ENCODE data around the gene CCNL2.
A peak's percentile ranks its signal among the peaks of the same experiment; 100 is the strongest.
"Not testable (repeated sequence)": the region's sequence is repeated elsewhere in the genome, so short reads cannot be mapped to it uniquely, and the experiment has no call there.

The CCNL2 gene

GRCh38 chr1:1434824-1435105, 35.6 kb upstream of the CCNL2 start:
- Mint-ChIP-seq H3K9me3 (no peaks in the 10 kb centered on the region), H3K4me3 (peak overlapping the region; percentile 62), H3K27ac (no peak overlapping the region), H3K4me1 (peaks cover 20% of the 10 kb centered on the region), H3K27me3 (peaks cover 80% of the 10 kb centered on the region), H3K36me3 (no peaks in the 10 kb centered on the region)
- no peak for ATAC-seq

GRCh38 chr1:1434131-1434823, 35.1 kb upstream of the CCNL2 start:
- H3K9me3 Mint-ChIP-seq, result no peaks in the 10 kb centered on the region
- no peak overlapping the region for H3K4me3 Mint-ChIP-seq
- no peak for ATAC-seq
- peaks cover 20% of the 10 kb centered on the region for H3K4me1 Mint-ChIP-seq
- no peak overlapping the region for H3K27ac Mint-ChIP-seq
- peaks cover 85% of the 10 kb centered on the region for H3K27me3 Mint-ChIP-seq
- no peaks in the 10 kb centered on the region for H3K36me3 Mint-ChIP-seq

GRCh38 chr1:1433804-1434130, 34.6 kb upstream of the CCNL2 start:
- Mint-ChIP-seq H3K27ac (no peak overlapping the region), H3K27me3 (peaks cover 85% of the 10 kb centered on the region), H3K9me3 (no peaks in the 10 kb centered on the region), H3K4me1 (peaks cover 20% of the 10 kb centered on the region), H3K36me3 (no peaks in the 10 kb centered on the region), H3K4me3 (no peak overlapping the region)
- ATAC-seq, result peak; percentile 1

- peak; percentile 4 for ATAC-seq
- H3K27ac Mint-ChIP-seq, result no peak overlapping the region
- H3K9me3 Mint-ChIP-seq, result no peaks in the 10 kb centered on the region
- peaks cover 85% of the 10 kb centered on the region for H3K27me3 Mint-ChIP-seq
- H3K4me3 Mint-ChIP-seq, result no peak overlapping the region
- H3K4me1 Mint-ChIP-seq, result peaks cover 20% of the 10 kb centered on the region
- no peaks in the 10 kb centered on the region for H3K36me3 Mint-ChIP-seq
Measured at GRCh38 chr1:1432951-1433803, 34.0 kb upstream of the CCNL2 start.

DNA sequence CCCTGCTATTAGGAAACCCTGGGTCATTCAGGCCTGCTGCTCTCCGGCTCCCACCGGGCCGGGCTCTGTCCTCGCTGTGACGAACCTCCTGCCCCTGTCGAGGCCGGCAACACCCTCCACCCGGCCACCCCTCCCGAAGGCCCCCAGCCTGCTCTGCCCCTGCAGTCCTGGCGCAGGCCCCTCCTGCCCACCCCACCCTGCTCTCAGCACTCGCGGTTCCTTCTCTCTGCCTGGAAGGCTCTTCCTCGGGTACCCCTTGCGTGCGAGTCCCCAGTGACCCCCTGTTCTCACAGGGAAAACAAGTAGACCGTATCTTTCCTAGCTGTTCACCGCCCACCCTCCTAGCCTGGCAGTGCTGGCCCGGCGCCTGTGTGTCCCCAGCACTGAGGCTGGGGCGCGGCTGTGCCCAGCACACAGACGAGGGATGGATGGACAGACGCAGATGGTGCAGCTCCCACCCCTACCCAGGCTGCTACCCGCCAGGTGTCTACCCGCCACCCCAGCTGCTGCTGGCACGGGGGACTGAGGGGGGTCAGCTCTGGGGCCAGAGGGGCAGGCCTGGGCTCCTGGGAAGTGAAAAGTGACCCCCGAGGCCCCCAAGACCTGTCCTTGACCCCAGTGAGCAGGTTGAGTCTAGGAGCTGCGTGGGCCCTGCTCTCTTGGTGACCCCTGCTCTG, 33.3 kb upstream of the CCNL2 start:
- ATAC-seq, result no peak
- Mint-ChIP-seq H3K36me3 (no peaks in the 10 kb centered on the region), H3K4me3 (no peak overlapping the region), H3K9me3 (no peaks in the 10 kb centered on the region), H3K27ac (no peak overlapping the region), H3K27me3 (peaks cover 81% of the 10 kb centered on the region), H3K4me1 (peaks cover 20% of the 10 kb centered on the region)

- no peak for ATAC-seq
- no peaks in the 10 kb centered on the region for H3K9me3 Mint-ChIP-seq
- H3K4me3 Mint-ChIP-seq, result no peak overlapping the region
- H3K4me1 Mint-ChIP-seq, result peaks cover 20% of the 10 kb centered on the region
- H3K36me3 Mint-ChIP-seq, result no peaks in the 10 kb centered on the region
- H3K27me3 Mint-ChIP-seq, result peaks cover 83% of the 10 kb centered on the region
- H3K27ac Mint-ChIP-seq, result no peak overlapping the region
Measured at GRCh38 chr1:1431845-1432273, 32.7 kb upstream of the CCNL2 start.

DNA sequence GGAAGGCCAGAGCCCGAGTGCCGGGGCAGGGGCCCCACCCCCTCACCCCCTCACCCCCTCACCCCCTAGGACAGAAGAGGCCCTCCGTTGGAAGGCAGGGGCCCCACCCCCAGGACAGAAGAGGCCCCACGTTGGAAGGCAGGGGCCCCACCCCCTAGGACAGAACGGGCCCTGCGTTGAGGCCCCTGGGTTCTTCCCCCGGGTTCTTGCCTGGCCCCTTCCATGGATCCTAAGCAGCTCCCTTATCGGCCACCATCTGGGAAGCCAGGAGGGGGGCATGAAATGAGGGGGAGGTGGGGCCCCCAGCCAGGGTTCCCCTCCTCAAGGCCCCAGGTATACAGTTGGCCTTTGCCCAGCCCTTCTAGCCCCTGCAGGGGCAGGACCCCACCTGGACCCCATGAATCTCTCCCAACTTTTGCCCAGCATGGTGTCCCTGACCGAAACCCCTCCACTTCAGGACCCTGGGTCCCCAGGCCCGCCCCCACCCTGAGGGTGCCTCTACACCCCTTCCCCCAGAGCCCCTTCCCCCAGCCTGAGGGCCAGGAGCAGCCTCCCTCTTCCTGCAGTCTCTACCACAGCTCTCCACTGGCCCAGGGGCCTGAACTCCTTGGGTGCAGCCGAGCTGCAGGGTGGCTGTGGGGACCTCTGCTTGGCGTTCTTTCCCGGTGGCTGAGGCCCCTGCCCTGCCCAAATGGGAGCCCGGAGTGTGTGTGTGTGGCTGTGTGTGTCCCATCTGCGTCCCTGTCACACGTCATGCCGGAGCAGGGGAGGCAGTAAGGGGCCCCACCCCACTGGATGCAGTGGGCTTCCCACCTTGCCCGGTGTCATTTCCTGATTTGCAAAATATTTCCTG, 32.1 kb upstream of the CCNL2 start:
- H3K9me3 Mint-ChIP-seq, result no peaks in the 10 kb centered on the region
- peaks cover 20% of the 10 kb centered on the region for H3K4me1 Mint-ChIP-seq
- ATAC-seq, result no peak
- no peak overlapping the region for H3K27ac Mint-ChIP-seq
- no peaks in the 10 kb centered on the region for H3K36me3 Mint-ChIP-seq
- H3K27me3 Mint-ChIP-seq, result peaks cover 83% of the 10 kb centered on the region
- no peak overlapping the region for H3K4me3 Mint-ChIP-seq

- Mint-ChIP-seq H3K4me1 (peaks cover 19% of the 10 kb centered on the region), H3K36me3 (no peaks in the 10 kb centered on the region), H3K27ac (no peak overlapping the region), H3K4me3 (no peak overlapping the region), H3K27me3 (peaks cover 89% of the 10 kb centered on the region), H3K9me3 (no peaks in the 10 kb centered on the region)
- ATAC-seq, result no peak
Measured at GRCh38 chr1:1430114-1430982, 31.2 kb upstream of the CCNL2 start.

DNA sequence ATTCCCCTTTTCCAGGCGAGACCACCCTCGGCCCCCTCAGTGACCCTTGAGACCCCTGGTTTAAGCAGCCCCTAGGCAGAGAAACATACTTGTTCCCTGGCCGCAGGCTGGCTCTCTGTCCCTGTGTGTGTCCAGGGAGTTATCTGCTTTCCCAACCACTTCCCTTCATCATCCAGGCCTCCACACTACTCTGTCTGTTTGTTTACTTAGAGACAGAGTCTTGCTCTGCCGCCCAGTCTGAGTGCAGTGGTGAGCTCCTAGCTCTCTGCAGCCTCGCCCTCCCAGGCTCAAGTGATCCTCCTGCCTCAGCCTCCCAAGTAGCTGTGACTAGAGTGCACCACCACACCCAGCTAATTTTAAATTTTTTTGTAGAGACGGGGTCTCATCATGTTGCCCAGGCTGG, 30.5 kb upstream of the CCNL2 start:
- Mint-ChIP-seq H3K27ac (no peak overlapping the region), H3K27me3 (peaks cover 89% of the 10 kb centered on the region), H3K4me3 (no peak overlapping the region), H3K9me3 (no peaks in the 10 kb centered on the region), H3K4me1 (peaks cover 13% of the 10 kb centered on the region), H3K36me3 (no peaks in the 10 kb centered on the region)
- ATAC-seq, result no peak

- not testable (repeated sequence) for H3K4me1 Mint-ChIP-seq, H3K4me3 Mint-ChIP-seq, H3K27ac Mint-ChIP-seq, H3K36me3 Mint-ChIP-seq, ATAC-seq, H3K9me3 Mint-ChIP-seq
- peaks cover 88% of the 10 kb centered on the region for H3K27me3 Mint-ChIP-seq
Measured at GRCh38 chr1:1428967-1429366, 29.8 kb upstream of the CCNL2 start.

- Mint-ChIP-seq H3K36me3 (no peaks in the 10 kb centered on the region), H3K4me3 (no peak overlapping the region), H3K9me3 (no peaks in the 10 kb centered on the region), H3K4me1 (peaks cover 5% of the 10 kb centered on the region), H3K27me3 (peaks cover 84% of the 10 kb centered on the region), H3K27ac (no peak overlapping the region)
- no peak for ATAC-seq
Measured at GRCh38 chr1:1428174-1428573, 29.0 kb upstream of the CCNL2 start.

DNA sequence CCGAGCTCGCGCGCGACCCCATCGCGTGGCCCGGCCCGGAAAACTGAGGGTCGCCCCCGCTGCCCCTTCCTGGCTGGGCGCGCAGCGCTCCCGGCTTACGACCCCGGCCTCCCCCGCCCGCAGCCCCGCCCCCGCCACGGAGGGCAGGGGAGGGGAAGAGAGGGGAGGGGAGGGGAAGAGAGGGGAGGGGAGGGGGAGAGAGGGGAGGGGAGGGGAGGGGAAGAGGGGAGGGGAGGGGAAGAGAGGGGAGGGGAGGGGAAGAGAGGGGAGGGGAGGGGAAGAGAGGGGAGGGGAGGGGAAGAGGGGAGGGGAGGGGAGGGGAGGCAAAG, 28.6 kb upstream of the CCNL2 start:
- Mint-ChIP-seq H3K9me3 (no peaks in the 10 kb centered on the region), H3K27me3 (peaks cover 84% of the 10 kb centered on the region), H3K4me3 (no peak overlapping the region)

GRCh38 chr1:1427106-1427819, 28.1 kb upstream of the CCNL2 start:
- Mint-ChIP-seq H3K4me1 (peaks cover 11% of the 10 kb centered on the region), H3K27me3 (peaks cover 84% of the 10 kb centered on the region), H3K36me3 (no peaks in the 10 kb centered on the region), H3K9me3 (no peaks in the 10 kb centered on the region), H3K27ac (no peak overlapping the region), H3K4me3 (no peak overlapping the region)
- peak; percentile 89 for ATAC-seq

More for the DNA sequence above, 28.6 kb upstream of the CCNL2 start:
- no peak overlapping the region for H3K27ac Mint-ChIP-seq
- no peaks in the 10 kb centered on the region for H3K36me3 Mint-ChIP-seq
- peaks cover 9% of the 10 kb centered on the region for H3K4me1 Mint-ChIP-seq
- ATAC-seq, result no peak

- Mint-ChIP-seq H3K9me3 (no peaks in the 10 kb centered on the region), H3K4me1 (peaks cover 11% of the 10 kb centered on the region), H3K4me3 (no peak overlapping the region), H3K27ac (no peak overlapping the region), H3K27me3 (peaks cover 83% of the 10 kb centered on the region), H3K36me3 (no peaks in the 10 kb centered on the region)
- ATAC-seq, result no peak
Measured at GRCh38 chr1:1426496-1427105, 27.5 kb upstream of the CCNL2 start.
